Measurements from ENCODE around the gene ZBP1. TPM values are rescaled to one million over a fixed set of nuclear protein-coding genes. Genes with fewer than 3 reads are reported as not detected.

Gene ZBP1
- total and polyA plus RNA-seq, 10 of the 15 experiments (the other 5 are each of a cell fraction or from before 2014, with no cell fraction given) = 0.93 to 10.6 (median 4.8) TPM

GRCh38 chr20:57558614-57559288 lies 61.5 kb downstream of the ZBP1 start:
- no peak overlapping the region for H3K4me3 ChIP-seq
- no peaks in the 10 kb centered on the region for H3K36me3 ChIP-seq (ENCODE audit: control insufficient read depth in 2 of 2, insufficient read depth in 2 of 2, low read length in 1 of 2)
- no peaks in the 10 kb centered on the region for H3K79me2 ChIP-seq (ENCODE audit: control insufficient read depth, insufficient read depth, low read length)
- FAIRE-seq (no peak), DNase-seq (ENCODE audit: low read depth, low spot score) (no peak), ATAC-seq (no peak)
- no peak overlapping the region for H3K4me2 ChIP-seq (ENCODE audit: control insufficient read depth, insufficient read depth)
- H3K27ac ChIP-seq (ENCODE audit: control insufficient read depth, insufficient read depth) = no peak overlapping the region
- CTCF ChIA-PET = interaction anchor here (0.5 to 0.6 kb wide), 2 partner anchors 35 to 37 kb away, joined by 3 read pairs; no protein-coding TSS in a partner anchor
- in situ Hi-C loops (cut with MboI) = no loop called here
- RAD21 ChIA-PET (ENCODE audit: unreplicated experiment) = no interaction called here
- POLR2A ChIA-PET = no interaction called here
- WGBS (ENCODE audit: insufficient coverage, insufficient replicate concordance, low lambda C conversion rate, missing lambda C conversion rate) = 26% methylated on average over 15 of the region's 15 CpGs
- BruUV-seq (replicated peaks) = no TSS peak
- no peak overlapping the region for H2AFZ ChIP-seq (ENCODE audit: control insufficient read depth, low read depth, low read length)
- no peak overlapping the region for H3K9ac ChIP-seq (ENCODE audit: control insufficient read depth, insufficient read depth, low read length)
- SMC1A ChIA-PET (ENCODE audit: uncharacterized antibody, unreplicated experiment) = no interaction called here
- peaks cover 9 to 11% of the 10 kb centered on the region in 2 experiments; a peak in 3 of 4 replicates for H3K27me3 ChIP-seq (replicated peaks in 1 of 2; ENCODE audit: control insufficient read depth in 2 of 2, insufficient read depth in 2 of 2, low read length in 1 of 2)
- H4K20me1 ChIP-seq (ENCODE audit: control insufficient read depth, insufficient read depth) = no peaks in the 10 kb centered on the region; the same call in 1 of the 2 replicates
- no peaks in the 10 kb centered on the region for H3K9me3 ChIP-seq (replicated peaks; ENCODE audit: control insufficient read depth, insufficient read depth, low read length)
- no peaks in the 10 kb centered on the region for H3K4me1 ChIP-seq (ENCODE audit: control insufficient read depth, insufficient read depth, low read length)
- intact Hi-C loops (cut with micrococcal nuclease; ENCODE audit: unreplicated experiment) = no loop called here
- TF ChIP-seq ESRRA (IDR thresholded peaks at IDR 0.05; ENCODE audit: low read length) (no peak), NFXL1 (IDR thresholded peaks at IDR 0.05; ENCODE audit: borderline replicate concordance) (no peak), SMAD5 (IDR thresholded peaks at IDR 0.05; ENCODE audit: low read depth) (no peak), MEF2A (IDR thresholded peaks at IDR 0.05; ENCODE audit: insufficient read depth, low read depth, low read length) (no peak), NKRF (conservative IDR thresholded peaks at IDR 0.05) (no peak), MLLT1 (IDR thresholded peaks at IDR 0.05) (no peak), GATAD2B (conservative IDR thresholded peaks at IDR 0.05; ENCODE audit: low read depth) (no peak), BMI1 (IDR thresholded peaks at IDR 0.05; ENCODE audit: borderline replicate concordance) (no peak), CHD1 (IDR thresholded peaks at IDR 0.05; ENCODE audit: low read depth, low read length) (no peak), HDAC6 (IDR thresholded peaks at IDR 0.05; ENCODE audit: unreplicated experiment) (no peak)
- TF ChIP-seq, protein P1, sequence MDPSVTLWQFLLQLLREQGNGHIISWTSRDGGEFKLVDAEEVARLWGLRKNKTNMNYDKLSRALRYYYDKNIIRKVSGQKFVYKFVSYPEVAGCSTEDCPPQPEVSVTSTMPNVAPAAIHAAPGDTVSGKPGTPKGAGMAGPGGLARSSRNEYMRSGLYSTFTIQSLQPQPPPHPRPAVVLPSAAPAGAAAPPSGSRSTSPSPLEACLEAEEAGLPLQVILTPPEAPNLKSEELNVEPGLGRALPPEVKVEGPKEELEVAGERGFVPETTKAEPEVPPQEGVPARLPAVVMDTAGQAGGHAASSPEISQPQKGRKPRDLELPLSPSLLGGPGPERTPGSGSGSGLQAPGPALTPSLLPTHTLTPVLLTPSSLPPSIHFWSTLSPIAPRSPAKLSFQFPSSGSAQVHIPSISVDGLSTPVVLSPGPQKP (IDR thresholded peaks at IDR 0.05; ENCODE audit: low read depth, low read length) = no peak
- TF ChIP-seq, protein P2, sequence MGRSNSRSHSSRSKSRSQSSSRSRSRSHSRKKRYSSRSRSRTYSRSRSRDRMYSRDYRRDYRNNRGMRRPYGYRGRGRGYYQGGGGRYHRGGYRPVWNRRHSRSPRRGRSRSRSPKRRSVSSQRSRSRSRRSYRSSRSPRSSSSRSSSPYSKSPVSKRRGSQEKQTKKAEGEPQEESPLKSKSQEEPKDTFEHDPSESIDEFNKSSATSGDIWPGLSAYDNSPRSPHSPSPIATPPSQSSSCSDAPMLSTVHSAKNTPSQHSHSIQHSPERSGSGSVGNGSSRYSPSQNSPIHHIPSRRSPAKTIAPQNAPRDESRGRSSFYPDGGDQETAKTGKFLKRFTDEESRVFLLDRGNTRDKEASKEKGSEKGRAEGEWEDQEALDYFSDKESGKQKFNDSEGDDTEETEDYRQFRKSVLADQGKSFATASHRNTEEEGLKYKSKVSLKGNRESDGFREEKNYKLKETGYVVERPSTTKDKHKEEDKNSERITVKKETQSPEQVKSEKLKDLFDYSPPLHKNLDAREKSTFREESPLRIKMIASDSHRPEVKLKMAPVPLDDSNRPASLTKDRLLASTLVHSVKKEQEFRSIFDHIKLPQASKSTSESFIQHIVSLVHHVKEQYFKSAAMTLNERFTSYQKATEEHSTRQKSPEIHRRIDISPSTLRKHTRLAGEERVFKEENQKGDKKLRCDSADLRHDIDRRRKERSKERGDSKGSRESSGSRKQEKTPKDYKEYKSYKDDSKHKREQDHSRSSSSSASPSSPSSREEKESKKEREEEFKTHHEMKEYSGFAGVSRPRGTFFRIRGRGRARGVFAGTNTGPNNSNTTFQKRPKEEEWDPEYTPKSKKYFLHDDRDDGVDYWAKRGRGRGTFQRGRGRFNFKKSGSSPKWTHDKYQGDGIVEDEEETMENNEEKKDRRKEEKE (IDR thresholded peaks at IDR 0.05) = no peak
